OCI-LY7 (cell line): ENCODE data around the gene KLHL17. TPM values are rescaled to one million over a fixed set of nuclear protein-coding genes. Genes with fewer than 3 reads are reported as not detected.

Experiments
- BruUV-seq: library from RNA; stranded (reverse); fragments of 400-500 nt; replicated peaks from 2 replicates; lab custom pipeline; 2021; lab: Mats Ljungman, UMichigan
- CTCF ChIA-PET: fragments of 300-600 bp; sonication (Branson Sonifier 250); formaldehyde crosslinking; loops from one replicate; lab custom pipeline; 2022; ENCODE audit warnings: antibody characterized with exemption; ENCODE audit not compliant: unreplicated experiment; lab: Charles Lee
- POLR2A ChIA-PET: fragments of 300-600 bp; sonication (Branson Sonifier 250); formaldehyde crosslinking; loops from one replicate; lab custom pipeline; 2022; ENCODE audit warnings: antibody characterized with exemption; lab: Charles Lee
- DNase-seq: peaks from one replicate; pipeline ENCODE4 v3.0.0-alpha.2; 2015; ENCODE audit warnings: low spot score
- H2AFZ ChIP-seq: fragments of 200-600 bp; sonication (generic), shearing (Covaris generic); 2 replicates; pipeline ENCODE4 v1.6.1; 2014; ENCODE audit warnings: mild to moderate bottlenecking, antibody characterized with exemption, low read length, moderate library complexity
- H3K27ac ChIP-seq: fragments of 200-600 bp; sonication (generic); 2 replicates; pipeline ENCODE4 v1.5.1; 2014; ENCODE audit warnings: mixed run types, low read depth, mild to moderate bottlenecking, moderate library complexity, low read length, inconsistent platforms; ENCODE audit not compliant: poor library complexity, severe bottlenecking
- H3K36me3 ChIP-seq: fragments of 200-600 bp; sonication (generic); 2 replicates; pipeline ENCODE4 v1.6.1; 2014; ENCODE audit warnings: mild to moderate bottlenecking, antibody characterized with exemption, low read length, moderate library complexity, mixed read lengths; ENCODE audit not compliant: insufficient read depth
- H3K4me1 ChIP-seq: fragments of 200-600 bp; sonication (generic); 2 replicates; pipeline ENCODE4 v1.5.1; 2014; ENCODE audit warnings: mild to moderate bottlenecking, low read length; ENCODE audit not compliant: insufficient read depth, poor library complexity, severe bottlenecking
- H3K4me2 ChIP-seq: fragments of 200-600 bp; sonication (generic); 2 replicates; pipeline ENCODE4 v1.6.1; 2014; ENCODE audit warnings: mild to moderate bottlenecking, low read length
- H3K4me3 ChIP-seq: fragments of 200-600 bp; sonication (generic); 2 replicates; pipeline ENCODE4 v1.5.1; 2014; ENCODE audit warnings: mild to moderate bottlenecking, low read depth, low read length; ENCODE audit not compliant: poor library complexity, severe bottlenecking
- H3K79me2 ChIP-seq: fragments of 200-600 bp; sonication (generic); 2 replicates; pipeline ENCODE4 v1.6.1; 2016; ENCODE audit warnings: low read depth, mild to moderate bottlenecking, low read length, moderate library complexity, mixed read lengths; ENCODE audit not compliant: insufficient read depth
- H3K9me2 ChIP-seq: fragments of 200-600 bp; sonication (generic); 2 replicates; pipeline ENCODE4 v1.6.1; 2016; ENCODE audit warnings: mild to moderate bottlenecking, low read length, mixed read lengths; ENCODE audit not compliant: insufficient read depth
- H3K9me3 ChIP-seq: fragments of 200-600 bp; sonication (generic); 2 replicates; pipeline ENCODE4 v1.6.1; 2014; ENCODE audit warnings: mild to moderate bottlenecking, mixed run types, low read length, mixed read lengths
- H4K20me1 ChIP-seq: fragments of 200-600 bp; sonication (generic); 2 replicates; pipeline ENCODE4 v1.6.1; 2014; ENCODE audit warnings: mild to moderate bottlenecking, antibody characterized with exemption, low read length, moderate library complexity, mixed read lengths; ENCODE audit not compliant: insufficient read depth
- EZH2phosphoT487 ChIP-seq: fragments of 200-600 bp; sonication (generic); IDR thresholded peaks from 2 replicates; pipeline ENCODE4 v1.6.1; 2018; ENCODE audit warnings: low read depth, borderline replicate concordance, mild to moderate bottlenecking, mixed run types, antibody characterized with exemption, low read length, moderate library complexity, mixed read lengths
- intact Hi-C: fragments of 100-400 bp; cut with micrococcal nuclease; formaldehyde crosslinking; loops from one replicate; pipeline ENCODE4 v1.10.0; 2022; ENCODE audit not compliant: unreplicated experiment
- total RNA-seq, 2 experiments: library from RNA; depleted of rRNA in 1 of 2; stranded (reverse); fragments of >200 nt in 1 of 2; shearing (Covaris generic) in 1 of 2; gene quantifications; 2 replicates each; pipeline ENCODE4 v1.2.3, GENCODE V29; 2014 to 2022
- TF ChIP-seq, protein P1 (sequence below): fragments of 200-600 bp; sonication (generic); conservative IDR thresholded peaks from 2 replicates; pipeline ENCODE4 v1.5.1; 2014; ENCODE audit warnings: mild to moderate bottlenecking, antibody characterized with exemption, low read length, moderate library complexity, mixed read lengths

The KLHL17 gene
- total RNA-seq, 2 experiments from 2014 or later, result 21.7 to 23.3 TPM

DNA sequence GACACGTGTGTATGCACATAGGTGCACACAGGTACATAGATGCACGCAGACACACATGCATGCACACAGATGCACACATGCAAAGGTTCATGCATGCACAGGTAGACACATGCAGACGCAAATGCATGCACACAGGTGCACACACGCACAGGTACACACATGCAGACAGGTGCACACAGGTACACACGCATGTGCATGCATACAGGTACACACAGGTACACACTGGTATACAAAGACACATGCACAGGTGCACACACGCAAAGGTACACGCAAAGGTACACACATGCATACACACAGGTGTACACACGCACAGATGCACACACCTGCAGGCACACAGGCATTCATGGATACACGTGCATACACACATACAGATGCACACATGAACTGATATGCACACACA, 10.1 kb upstream of the KLHL17 start:
- TF ChIP-seq, protein P1, sequence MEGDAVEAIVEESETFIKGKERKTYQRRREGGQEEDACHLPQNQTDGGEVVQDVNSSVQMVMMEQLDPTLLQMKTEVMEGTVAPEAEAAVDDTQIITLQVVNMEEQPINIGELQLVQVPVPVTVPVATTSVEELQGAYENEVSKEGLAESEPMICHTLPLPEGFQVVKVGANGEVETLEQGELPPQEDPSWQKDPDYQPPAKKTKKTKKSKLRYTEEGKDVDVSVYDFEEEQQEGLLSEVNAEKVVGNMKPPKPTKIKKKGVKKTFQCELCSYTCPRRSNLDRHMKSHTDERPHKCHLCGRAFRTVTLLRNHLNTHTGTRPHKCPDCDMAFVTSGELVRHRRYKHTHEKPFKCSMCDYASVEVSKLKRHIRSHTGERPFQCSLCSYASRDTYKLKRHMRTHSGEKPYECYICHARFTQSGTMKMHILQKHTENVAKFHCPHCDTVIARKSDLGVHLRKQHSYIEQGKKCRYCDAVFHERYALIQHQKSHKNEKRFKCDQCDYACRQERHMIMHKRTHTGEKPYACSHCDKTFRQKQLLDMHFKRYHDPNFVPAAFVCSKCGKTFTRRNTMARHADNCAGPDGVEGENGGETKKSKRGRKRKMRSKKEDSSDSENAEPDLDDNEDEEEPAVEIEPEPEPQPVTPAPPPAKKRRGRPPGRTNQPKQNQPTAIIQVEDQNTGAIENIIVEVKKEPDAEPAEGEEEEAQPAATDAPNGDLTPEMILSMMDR, result no peak
- no peak for TF ChIP-seq EZH2phosphoT487
- no peak overlapping the region for H3K4me2 ChIP-seq
- no peak overlapping the region for H2AFZ ChIP-seq
- H4K20me1 ChIP-seq, result no peaks in the 10 kb centered on the region
- peaks cover 92% of the 10 kb centered on the region for H3K36me3 ChIP-seq
- DNase-seq, result no peak
- H3K4me3 ChIP-seq, result no peak overlapping the region
- no peaks in the 10 kb centered on the region for H3K9me2 ChIP-seq
- CTCF ChIA-PET, result no interaction called here
- H3K9me3 ChIP-seq, result no peaks in the 10 kb centered on the region
- intact Hi-C loops, result no loop called here
- POLR2A ChIA-PET, result no interaction called here
- no peak overlapping the region for H3K27ac ChIP-seq
- H3K4me1 ChIP-seq, result no peaks in the 10 kb centered on the region
- no peaks in the 10 kb centered on the region for H3K79me2 ChIP-seq
- BruUV-seq, result no TSS peak

DNA sequence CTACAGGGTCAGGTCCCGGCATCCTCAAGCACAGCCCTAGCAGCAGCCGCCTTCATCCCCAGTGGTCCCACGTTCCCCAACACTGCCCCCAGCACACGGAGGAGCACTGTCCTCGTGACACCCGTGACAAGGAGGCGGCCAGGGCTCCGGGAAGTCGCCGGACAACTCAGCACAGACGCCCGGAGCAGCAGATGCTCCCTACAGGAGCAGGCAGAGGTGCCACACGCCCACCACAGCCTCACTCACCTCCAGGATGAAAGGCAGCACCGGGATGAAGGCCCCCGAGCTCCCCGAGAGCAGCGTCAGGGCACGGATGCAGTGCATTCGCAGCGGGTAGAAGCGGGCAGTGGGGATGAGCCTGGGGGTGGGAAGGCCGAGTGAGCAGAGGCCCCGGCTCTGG, 9.5 kb upstream of the KLHL17 start:
- Histone ChIP-seq H4K20me1 (no peaks in the 10 kb centered on the region), H3K4me3 (no peak overlapping the region), H3K4me2 (no peak overlapping the region), H3K9me2 (no peaks in the 10 kb centered on the region), H3K27ac (no peak overlapping the region), H3K4me1 (no peaks in the 10 kb centered on the region), H2AFZ (no peak overlapping the region), H3K79me2 (no peaks in the 10 kb centered on the region), H3K36me3 (peaks cover 92% of the 10 kb centered on the region), H3K9me3 (no peaks in the 10 kb centered on the region)
- no TSS peak for BruUV-seq
- ChIA-PET CTCF (no interaction called here), POLR2A (no interaction called here)
- intact Hi-C loops, result no loop called here
- no peak for TF ChIP-seq EZH2phosphoT487
- TF ChIP-seq, protein P1, result no peak
- no peak for DNase-seq

DNA sequence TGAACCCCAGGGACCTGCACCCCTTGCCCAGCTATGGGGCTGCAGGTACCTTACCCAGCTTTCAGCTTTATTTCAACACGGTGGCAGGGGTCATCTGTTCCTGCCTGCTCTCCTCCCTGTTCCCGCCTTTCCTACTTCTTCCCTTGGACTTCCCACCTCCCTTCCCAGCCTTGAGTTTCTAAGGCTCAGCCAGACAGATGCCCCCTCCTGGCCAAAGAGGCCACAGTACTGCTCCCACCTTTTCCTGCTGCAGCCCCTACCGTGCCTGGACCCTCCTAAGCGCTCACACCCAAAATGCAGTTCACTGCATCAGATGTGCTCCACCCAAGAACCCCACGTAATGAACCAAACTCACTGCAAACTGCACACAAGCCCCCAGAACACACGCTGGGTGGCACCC, 9.0 kb upstream of the KLHL17 start:
- Histone ChIP-seq H3K9me2 (no peaks in the 10 kb centered on the region), H3K36me3 (peaks cover 93% of the 10 kb centered on the region), H3K9me3 (no peaks in the 10 kb centered on the region), H3K4me3 (no peak overlapping the region), H3K79me2 (no peaks in the 10 kb centered on the region), H3K4me1 (no peaks in the 10 kb centered on the region), H4K20me1 (no peaks in the 10 kb centered on the region), H2AFZ (no peak overlapping the region), H3K4me2 (no peak overlapping the region), H3K27ac (no peak overlapping the region)
- TF ChIP-seq, protein P1, result peak; percentile 37
- TF ChIP-seq EZH2phosphoT487, result no peak
- BruUV-seq, result no TSS peak
- intact Hi-C loops, result no loop called here
- POLR2A ChIA-PET, result no interaction called here
- no peak for DNase-seq
- CTCF ChIA-PET, result no interaction called here
